ENCODE data around the gene KRT36. TPM values are rescaled to one million over a fixed set of nuclear protein-coding genes. Genes with fewer than 3 reads are reported as not detected.

Gene KRT36
- total RNA-seq, 1 donor from 2014 or later, result not detected

DNA sequence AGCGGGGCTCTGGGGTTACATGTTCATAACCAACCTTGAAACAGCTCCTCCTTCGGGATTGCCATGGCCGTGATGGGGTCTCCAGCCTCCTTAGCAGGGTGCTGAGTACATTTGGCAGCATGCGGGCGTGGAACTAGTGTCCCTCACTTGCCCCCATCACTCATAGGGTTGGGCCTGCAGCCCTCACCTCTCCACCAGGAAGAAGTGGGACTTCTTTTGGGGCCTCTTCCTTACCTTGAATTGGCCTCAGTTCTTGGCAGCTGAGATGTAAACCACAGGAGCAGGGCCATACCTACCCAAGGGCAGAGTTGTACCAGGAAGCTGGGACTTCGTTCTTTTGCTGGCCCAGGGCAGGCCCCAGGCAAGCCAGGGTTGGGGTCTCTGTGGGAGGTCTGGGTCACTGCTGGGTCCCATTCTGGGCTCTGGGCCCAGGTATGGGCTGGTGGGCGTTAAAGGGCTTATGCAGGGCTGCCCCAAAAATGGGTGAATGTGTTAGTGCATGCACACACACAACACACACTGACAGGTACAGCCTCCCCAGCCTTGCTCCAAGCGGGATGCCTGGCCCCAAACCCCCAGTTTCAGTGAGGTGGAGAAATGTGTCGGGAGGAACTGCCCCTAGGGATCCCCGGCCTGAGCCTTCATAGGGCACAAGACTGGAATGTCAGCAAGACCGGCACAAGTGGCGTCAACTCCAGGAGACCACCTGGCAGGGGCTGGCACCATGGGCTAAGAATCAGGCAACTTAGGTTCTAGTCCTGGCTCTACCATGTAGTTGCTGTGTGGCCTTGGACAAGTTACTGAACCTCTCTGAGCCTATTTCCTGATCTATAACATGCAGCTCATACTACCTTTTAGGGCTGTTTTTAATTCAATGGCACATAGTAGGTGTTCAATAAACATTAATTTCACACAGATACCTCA is 32.9 kb upstream of the KRT36 start:
- DNase-seq (ENCODE audit: low spot score in 2 of 2) (no peak), FAIRE-seq (no peak)

DNA sequence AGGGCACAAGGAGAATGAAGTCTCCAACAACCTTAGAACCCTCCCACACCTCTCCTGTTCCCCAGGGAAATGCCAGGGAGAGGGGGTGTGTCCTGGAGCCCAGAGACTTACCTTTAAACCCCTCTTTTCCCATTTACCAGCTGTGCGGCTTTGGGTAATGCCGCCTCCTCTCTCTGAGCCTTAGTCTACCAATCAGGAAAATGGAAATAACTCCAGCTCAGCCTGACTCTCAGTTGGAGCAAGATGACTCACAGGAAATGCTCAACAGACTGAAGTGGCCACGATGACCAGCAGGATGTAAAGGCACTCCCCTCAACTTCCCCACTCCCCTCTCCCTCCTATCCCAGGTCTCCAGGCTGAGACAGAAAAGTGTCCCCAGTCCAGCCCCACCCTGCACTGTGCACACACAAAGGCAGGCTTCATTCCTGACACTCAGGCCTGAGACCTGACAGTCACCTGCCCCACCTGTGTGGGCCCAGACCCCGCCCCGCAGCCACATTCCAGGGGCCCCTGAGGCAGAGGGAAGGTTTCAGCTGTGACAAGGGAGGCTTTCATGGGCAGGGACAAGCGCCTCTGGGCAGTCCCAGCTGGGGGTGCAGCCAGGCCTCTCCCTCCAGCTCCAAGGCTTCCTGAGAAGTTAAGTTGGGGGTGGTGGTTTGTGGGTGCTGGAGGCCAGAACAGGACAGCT is 32.0 kb upstream of the KRT36 start:
- FAIRE-seq, result no peak
- DNase-seq (ENCODE audit: low spot score in 2 of 2), result no peak

DNA sequence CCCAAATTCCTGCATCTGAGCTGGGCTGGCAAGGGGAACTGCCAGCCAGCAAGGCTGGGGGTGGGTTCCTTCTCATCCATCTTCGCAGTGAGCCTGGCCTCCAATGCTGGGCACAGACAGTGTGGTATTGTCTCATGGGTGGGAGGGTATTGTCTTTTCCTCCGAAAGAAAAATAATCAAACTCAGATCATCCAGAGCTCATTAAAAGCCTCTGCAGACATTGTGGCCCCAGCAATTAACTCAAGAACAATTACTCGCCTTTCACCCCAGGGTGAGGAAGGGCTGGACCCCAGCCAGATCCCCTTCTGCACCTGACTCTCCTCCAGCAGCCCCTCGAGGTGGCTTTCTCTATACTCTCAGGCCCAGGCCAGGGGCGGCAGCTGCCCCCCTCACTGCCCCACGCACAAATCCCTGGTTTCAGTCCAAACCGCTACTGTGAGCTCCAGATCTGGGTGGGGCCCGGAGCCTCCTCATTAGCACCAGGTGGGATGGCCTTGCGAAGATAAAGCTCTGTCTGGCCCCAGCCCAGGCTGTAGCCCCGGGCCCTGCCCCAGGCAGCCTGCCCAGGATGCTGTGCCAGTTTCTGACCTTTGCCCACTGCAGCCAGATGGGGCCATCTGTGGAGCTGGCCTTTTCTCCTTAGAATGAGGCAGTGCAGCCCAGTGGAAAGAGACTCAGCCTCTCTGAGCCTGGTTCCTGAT is 31.3 kb upstream of the KRT36 start:
- FAIRE-seq, result no peak
- DNase-seq (ENCODE audit: low spot score in 2 of 2), result no peak

DNA sequence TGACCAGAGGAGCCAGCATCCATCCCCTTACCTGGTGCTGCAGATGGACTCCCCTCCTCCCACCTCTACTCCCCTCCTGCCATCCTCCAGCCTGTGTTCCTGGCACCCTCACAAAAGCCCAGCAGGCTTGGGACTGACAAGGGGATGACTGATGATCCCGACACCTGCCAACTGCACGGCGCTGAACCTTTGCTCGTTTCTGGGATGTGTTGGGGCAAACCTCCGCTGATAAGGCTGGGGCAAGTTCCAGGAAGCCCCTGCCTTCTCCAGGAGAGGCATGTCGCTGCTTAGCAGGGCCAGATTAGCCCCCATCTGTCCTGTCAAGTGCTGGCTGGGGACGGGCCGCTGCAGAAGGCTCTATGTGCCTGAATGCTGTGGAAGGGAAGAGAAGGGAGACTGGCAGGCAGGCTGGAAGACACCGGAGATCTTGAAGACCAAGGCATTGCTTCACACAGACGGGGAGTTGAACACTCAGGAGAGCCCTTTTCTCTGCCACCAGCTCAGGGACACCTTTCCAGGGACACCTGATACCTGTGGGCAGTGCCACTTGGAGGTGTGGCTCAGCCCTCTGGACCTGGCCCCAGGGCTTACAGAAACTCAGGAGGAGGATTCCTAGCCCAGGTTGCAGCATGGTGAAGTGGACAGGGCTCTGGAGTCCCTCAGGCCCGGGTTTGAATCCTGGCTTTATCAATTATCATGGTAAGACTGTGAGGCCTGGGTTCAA is 30.0 kb upstream of the KRT36 start:
- no peak for FAIRE-seq
- DNase-seq (ENCODE audit: low spot score in 2 of 2), result no peak

DNA sequence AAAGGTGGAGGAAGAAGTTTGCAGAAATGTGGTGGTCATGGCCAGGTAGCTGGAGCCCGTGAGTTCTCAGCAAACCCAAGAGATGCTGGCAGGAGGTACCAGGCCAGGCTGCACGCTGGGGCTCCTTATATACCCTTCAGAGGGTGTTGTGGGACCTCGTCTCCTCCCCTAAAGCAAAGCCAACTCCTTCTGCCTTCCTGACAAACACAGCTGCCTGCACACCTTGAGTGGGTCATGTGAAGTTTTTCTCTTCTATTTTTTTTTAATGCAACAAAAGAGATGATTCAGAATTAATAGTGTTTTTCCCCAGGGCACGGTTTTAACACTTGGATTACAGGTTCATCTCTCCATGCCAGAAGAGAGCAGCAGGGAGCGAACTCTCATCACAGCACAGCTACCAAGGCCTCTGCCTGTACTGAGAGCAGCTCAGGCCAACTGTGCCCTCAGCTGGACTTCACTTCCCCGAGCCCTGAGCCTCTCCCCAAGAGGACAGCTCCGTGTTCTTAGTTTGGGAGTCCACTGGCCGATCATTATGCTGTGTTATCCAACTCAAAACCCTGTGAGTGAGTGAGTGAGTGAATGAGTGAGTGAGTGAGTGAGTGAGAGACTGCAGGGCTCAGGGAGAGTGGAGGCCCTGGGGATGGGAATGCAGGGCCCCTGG is 29.2 kb upstream of the KRT36 start, which contains the start of gene KRT15:
Gene KRT15 (minus strand): TSS at position 102 of the 661 bp plus-strand sequence. CDS start 63 bp downstream, at position 39.
- DNase-seq (ENCODE audit: low spot score in 2 of 2), result no peak
- FAIRE-seq, result no peak

DNA sequence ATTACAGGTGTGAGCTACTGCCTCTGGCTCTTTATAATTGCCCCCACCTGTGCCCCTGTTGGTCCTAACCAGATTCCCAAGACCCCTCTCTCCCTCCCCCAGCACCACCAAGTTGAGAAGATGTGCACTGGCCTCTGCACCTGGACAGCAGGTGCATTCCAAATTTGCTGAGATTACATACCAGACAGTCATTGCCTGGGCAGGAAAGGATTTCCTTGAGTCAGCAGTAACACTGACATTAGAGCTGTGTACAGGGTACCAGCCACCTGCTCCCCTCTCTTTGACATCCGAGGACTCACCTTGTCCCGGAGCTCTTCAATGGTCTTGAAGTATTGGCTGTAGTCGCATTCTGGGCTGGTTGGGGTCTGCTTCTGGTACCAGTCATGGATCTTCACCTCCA is 28.3 kb upstream of the KRT36 start:
- DNase-seq (ENCODE audit: low spot score in 2 of 2) (no peak), FAIRE-seq (no peak)

DNA sequence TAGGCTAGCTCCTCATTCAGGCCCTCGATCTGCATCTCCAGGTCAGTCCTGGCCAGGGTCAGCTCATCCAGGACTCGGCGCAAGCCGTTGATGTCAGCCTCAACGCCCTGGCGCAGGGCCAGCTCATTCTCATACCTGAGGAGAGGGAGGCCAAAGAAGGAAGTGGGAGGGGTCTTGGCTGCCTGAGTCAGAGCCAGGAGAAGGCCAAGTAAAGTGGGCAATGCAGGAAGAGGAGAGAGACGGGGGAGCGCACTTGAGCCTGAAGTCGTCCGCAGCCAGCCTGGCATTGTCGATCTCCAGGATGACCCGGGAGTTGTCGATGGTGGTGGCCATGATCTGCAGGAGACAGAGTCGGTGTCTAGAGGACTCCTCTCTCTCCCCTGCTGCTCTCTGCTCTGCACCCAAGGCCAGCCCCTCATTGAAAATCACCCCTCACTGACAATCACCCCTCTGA is 27.1 kb upstream of the KRT36 start:
- FAIRE-seq, result no peak
- no peak for DNase-seq (ENCODE audit: low spot score in 2 of 2)

DNA sequence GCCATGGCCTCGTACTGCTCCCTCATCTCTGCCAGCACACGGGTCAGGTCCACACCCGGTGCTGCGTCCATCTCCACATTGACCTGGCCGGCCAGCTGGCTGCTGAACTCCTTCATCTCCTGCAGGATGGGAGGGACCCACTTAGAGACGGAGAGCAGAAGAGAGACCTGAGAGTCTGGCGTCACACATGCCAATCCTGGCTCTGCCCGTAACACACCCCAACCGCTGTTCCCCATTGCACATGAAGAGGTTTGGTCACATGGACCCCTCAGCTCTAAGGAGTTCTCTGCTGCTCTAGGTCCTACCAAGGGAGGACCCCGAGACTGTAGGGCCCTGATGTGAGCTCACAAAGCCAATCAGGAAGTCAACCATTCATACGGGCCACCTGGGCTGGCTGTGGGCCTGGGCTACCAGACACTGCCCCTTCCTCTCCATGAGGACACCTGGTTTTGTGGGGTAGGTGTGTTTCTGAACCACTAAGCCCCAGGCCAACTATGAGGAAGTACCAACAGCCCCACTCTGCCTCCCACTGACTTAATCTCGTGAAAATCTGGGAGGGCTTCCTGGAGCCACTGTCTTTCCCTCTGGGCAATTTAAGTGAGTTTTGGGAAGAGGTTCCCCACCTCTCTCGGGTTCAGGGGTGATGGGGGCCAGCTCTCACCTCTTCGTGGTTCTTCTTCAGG is 26.6 kb upstream of the KRT36 start:
- DNase-seq (ENCODE audit: low spot score in 2 of 2), result no peak
- FAIRE-seq, result no peak

DNA sequence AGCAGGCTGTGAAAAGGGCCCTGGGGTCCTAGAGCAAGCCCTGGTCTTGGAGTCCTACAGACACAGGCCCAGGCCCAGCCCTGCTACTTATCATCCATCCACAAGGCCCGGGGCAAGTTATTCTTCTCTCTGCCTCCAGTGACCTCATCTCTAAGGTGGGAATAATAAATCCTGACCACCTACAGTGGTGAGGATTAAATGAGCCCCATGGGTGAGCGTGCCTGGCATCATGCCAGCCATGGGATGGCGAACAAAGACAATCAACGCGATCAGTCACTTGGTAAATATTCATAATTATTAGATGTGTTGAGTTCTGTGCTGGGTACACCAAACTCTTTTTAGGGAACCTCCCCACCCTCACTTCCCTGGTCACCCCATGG is 23.4 kb upstream of the KRT36 start:
- FAIRE-seq (no peak), DNase-seq (ENCODE audit: low spot score in 2 of 2) (no peak)

DNA sequence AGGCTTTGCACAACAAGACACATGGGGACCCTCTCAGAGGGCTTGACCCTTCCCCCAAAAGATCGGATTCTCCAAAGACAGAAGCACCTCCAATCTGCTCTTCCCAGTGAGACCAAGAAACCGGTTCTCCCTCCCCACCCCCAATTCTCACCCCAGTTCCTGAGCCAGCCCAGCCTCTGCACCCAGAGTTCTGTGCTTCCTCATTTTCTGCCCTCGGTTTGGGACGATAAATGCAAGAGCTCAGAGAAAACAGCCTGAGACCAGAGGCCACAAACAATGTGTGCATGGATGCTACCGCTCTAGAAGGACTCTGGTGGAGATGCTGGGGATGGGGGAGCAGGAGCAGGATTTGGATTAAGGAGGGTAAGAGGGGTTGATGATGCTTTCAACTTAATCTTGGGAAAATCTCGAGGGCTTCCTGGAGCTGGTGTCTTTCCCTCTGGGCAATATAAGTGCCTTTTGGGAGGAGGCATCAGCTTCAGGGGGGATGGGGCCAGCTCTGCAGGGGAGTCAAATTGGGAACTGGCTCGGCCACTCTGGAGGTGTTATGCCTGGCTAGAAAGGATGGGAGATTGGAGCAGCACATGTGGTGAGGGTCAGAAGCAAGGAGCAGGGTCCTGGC is 22.9 kb upstream of the KRT36 start:
- DNase-seq (ENCODE audit: low spot score in 2 of 2), result no peak
- FAIRE-seq, result no peak

DNA sequence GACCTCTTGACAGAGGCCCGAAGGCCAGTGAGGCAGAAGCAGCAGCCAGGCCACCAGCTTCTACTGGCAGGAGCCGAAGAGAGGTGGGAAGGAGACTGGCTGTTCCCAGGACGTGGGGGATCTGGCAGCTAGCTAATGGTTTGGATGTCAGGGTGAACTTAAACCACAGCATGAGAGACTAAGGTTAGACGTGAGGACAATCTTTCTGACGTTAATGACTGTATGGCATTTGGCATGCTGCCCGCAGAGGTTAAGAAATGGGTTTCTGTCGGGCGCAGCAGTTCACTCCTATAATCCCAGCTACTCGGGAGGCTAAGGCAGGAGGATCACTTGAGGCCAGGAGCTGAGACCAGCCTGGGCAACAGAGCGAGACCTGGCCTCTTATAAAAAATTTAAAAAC is 22.0 kb upstream of the KRT36 start:
- FAIRE-seq (no peak), DNase-seq (ENCODE audit: low spot score in 2 of 2) (no peak)

DNA sequence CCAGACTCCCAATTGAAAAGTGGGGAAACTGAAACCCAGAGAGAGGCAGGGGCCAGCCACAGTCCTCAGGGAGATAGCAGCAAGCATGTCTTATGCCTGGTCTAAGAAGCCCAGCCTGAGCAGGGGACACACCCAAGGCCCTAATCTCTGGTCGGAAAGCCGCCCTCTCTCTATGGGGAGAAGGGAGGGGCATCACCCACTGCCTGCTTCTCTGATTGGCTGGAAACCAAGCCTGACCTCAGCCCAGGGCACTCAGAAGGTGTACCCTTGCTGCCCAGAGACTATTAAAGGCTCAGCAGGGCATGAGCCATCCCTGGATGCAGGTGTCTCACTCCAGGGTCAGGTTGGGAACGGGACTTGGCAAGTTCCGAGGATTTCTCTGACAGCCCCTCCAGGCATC is 21.4 kb upstream of the KRT36 start:
- DNase-seq (ENCODE audit: low spot score in 2 of 2), result no peak
- no peak for FAIRE-seq

DNA sequence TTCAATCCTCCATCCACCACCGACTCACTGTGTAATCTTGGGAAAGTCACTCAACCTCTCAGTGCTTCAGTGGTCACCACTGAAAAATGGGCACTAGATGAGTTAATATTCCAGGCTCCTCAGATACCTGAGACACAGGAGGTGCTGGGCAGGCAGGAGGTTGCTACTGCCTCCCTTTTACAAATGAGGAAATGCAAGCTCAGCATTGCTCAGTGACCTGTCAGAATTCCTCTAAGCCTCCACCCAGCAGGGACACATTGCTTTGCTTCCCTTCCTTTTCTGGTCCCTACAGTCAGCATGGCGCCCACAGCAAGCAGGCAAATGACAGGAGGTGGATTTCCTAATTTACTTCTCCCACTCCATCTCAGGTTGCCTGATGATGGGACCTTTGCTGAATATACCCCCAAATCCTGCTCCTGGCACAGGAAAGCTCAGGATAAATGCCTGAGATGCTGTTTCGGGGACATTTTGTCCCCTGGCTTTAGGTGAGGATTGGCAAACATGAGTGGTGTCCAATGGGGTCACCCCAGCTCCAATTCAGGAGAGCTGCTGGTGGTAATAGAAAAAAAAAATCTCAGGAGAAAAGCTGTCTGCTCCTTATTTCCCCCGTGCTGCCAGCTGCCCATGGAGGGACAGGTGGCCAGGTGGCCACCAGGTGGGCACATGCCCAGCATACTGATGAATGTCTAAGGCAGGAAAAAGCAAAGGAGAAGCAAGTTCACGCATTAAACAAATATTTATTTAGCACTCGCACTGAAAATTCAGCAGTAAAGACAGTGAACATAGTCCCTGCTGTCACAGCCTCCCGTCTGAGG is 20.7 kb upstream of the KRT36 start:
- DNase-seq (ENCODE audit: low spot score in 2 of 2), result no peak
- no peak for FAIRE-seq

DNA sequence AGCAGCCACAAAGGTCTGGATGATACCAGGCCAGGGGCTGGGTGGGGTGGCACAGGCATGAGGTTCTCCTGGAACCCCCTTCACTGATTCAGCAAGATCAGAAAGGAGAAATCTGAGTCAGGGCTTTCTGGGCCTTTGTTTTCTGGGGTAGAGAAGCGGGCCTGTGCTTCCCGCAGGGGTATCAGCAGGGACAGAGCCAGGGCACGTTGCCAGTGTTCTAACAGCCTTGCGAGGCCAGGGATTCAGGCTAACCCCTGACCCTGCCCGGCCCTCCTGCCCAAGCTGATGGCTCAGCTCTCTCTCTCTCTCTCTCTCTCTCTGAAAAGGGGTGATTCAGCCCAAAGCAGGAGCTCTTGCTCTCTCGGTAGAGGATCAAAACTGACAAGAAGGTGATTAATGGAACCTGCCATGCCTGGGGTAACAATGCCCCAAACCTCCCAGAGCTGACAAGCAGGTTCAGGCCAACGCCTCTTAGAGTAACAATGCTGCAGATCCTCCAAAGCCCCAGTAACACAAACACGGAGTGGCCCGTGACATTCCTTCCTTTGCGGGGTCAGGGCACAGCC is 17.7 kb upstream of the KRT36 start:
- FAIRE-seq (no peak), DNase-seq (ENCODE audit: low spot score in 2 of 2) (no peak)

DNA sequence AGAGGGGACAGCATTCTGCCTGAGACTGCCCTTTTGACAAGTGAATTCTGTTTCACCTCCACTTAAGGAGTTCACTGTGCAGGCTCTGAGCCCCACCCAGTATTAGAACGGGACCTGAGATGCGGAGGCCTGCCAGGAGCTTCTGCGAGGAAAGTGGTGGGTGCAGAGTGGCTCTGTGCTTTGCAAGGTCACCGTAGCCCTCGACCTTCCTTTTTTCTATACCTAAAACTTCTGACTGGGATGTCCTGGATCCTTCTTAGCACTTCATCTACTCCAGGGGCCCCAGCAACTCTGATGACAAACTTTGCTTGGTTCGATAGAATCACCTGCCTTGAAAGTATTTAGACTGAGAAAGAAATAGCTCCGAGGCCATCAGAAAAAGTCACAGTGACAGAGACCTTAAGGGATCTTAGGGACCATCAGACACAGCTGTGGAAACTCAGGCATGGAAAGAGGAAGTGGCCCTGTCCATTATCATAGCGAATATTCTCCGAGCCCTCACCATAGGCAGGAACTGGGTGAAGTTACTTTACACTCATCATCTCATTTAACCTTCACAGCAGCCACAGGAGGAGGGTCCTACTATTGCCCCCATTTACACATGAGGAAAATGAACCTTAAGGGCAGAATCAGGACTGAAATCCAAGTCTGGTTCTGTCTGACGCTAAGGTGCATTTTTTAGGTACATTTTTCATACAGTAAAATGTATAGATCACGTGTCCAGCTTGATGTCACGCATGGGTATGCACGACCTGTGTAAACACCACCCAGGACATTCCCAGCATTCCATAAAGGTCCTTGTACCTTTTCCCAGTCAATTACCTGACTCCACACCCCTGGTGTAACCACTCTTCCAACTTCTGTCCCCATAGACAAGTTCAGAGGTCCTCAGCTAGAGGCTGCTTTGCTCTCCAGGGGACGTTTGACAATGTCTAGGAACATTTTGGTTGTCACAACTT is 16.4 kb upstream of the KRT36 start:
- FAIRE-seq (no peak), DNase-seq (ENCODE audit: low spot score in 2 of 2) (no peak)

DNA sequence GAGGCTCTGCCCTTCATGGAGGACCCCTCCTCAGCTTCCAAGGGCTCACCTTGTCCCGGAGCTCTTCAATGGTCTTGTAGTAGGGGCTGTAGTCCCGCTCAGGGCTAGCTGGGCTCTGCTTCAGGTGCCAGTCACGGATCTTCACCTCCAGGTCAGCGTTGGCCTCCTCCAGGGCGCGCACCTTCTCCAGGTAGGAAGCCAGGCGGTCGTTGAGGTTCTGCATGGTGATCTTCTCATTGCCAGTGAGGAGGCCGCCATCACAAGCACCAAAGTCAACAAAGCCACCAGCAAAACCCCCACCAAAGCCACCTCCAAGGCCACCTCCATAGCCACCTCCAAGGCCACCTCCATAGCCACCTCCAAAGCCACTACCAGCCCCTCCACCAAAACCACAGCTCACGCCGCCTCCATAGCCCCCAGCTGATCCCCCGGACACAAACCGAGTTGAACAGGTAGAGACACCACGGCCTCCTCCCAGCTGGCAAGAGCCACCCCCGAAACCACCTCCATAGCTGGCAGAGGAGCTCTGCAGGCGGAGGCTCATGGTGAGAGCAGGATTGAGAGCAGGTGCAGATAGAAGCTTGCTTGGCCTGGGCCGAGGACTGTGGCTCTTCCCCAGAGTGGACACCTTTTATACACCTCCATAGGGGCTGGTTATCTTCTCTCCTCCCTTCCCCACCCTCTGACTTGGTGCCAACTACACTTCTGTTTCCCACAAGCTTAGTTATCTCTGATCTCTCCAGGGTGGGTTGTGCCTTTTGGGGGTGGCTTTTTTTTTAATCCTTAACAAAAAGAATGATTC is 15.5 kb upstream of the KRT36 start, which contains the start of gene KRT13:
Gene KRT13 (minus strand): TSS at position 606 of the 802 bp plus-strand sequence. CDS start 62 bp downstream, at position 544.
- no peak for FAIRE-seq
- no peak for DNase-seq (ENCODE audit: low spot score in 2 of 2)

Data from frontal cortex (tissue), 4 donors.